KBM-7 (cell line): ENCODE data around the gene PPM1G.

ENCODE experiments used
- DNase-seq: peaks from one replicate; pipeline ENCODE4 v3.0.0-alpha.2; 2015
- in situ Hi-C: fragments of 300-500 bp; cut with MboI; formaldehyde crosslinking; loops from 2 replicates; pipeline ENCODE4 v1.14.3; 2020; ENCODE audit warnings: low sequenced_read_pairs, low pct_unique_long_range_greater_than_20kb, mixed read lengths

The PPM1G gene

DNA sequence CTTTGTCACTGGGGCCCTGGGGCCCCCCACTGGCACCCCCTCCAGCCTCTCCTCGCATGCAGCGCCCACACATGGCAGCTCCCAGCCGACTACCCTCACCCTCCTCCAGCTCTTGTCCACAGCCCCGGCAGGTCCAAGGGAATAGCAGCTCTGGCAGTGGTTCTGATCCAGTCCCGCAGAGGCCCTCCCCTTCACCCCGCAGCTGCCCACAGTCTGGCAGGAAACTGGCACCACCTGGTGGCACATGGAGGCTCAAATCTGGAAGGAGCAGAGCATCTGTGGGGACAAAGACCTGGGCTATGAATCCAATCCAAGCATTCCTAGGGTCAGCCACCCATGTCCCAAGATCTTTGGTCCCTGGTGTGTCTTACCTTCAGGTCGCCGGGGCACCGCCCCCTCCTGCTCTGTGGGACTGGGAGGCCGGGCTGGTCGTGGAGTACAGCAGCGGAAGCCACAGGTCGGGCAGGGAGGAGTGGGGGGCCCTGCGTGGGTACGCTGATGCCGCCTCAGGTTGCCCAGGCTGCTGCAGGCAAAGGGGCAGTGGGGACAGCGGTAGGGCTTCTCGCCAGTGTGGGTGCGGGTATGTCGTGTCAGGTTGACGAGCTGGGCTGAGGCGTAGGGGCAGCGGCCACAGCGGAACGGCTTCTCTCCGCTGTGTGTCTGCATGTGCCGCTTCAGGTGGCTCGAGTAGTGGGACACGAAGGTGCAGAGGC is 31.1 kb downstream of the PPM1G start:
- in situ Hi-C loops, result no loop called here

DNA sequence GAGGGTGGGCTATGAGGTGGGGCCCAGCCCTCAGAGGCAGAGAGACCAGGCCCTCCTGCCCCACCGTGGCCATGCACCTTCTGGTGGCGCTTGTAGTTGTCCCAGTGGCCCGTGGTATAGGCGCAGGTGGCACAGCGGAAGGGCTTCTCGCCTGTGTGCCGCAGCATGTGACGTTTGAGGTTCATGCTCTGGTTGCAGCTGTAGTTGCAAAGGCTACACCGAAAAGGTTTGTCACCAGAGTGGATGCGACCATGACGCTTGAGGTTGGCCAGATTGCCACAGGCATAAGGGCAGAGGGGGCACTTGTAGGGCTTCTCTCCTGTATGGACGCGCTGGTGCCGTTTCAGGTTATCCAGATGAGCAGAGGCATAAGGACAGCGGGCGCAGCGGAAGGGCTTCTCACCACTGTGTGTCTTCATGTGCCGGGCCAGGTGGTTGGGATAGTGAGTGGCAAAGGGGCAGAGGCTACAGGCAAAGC is 31.7 kb downstream of the PPM1G start:
- in situ Hi-C loops, result no loop called here
- no peak for DNase-seq

More for the DNA sequence above, 31.1 kb downstream of the PPM1G start:
- DNase-seq, result no peak

GRCh38 chr2:27376866-27377617 is 32.3 kb downstream of the PPM1G start:
- in situ Hi-C loops, result no loop called here
- no peak for DNase-seq

GRCh38 chr2:27376151-27376865 is 33.1 kb downstream of the PPM1G start:
- in situ Hi-C loops, result no loop called here
- no peak for DNase-seq

DNA sequence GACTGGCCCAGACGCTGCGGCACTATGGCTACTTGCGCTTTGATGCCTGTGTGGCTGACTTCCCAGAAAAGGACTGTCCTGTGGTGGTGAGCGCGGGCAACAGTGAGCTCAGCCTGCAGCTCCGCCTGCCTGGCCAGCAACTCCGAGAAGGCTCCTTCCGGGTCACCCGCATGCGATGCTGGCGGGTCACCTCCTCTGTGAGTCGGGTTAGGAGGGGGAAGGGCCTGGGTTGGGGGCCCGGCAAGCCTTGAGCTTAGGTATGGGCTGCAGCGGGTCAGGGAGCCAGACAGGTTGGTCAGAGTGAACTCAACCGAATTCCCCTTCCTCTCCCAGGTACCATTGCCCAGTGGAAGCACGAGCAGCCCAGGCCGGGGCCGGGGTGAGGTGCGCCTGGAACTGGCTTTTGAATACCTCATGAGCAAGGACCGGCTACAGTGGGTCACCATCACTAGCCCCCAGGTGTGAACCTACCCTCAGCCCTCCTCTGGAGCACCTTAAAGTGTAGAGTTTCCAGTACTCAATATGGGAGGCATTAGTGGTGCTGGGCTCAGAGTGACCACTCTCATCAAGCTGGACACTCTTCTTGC is 33.8 kb downstream of the PPM1G start:
- in situ Hi-C loops, result no loop called here
- DNase-seq, result no peak

DNA sequence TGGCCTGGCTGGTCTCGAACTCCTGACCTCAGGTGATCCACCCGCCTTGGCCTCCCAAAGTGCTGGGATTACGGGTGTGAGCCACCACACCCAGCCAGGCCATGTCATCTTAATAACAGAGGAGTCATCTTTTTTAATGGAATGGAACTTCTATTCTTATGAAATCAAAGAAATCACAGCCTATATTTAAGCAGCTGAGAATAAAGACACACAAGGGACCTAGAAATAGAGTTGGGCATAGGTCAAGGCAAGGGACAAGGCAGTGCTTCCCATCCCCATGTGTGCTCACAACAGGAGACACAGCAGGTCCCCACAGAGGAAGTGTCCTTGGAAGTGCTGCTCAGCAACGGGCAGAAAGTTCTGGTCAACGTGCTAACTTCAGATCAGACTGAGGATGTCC is 35.8 kb downstream of the PPM1G start:
- in situ Hi-C loops, result no loop called here
- DNase-seq, result no peak

DNA sequence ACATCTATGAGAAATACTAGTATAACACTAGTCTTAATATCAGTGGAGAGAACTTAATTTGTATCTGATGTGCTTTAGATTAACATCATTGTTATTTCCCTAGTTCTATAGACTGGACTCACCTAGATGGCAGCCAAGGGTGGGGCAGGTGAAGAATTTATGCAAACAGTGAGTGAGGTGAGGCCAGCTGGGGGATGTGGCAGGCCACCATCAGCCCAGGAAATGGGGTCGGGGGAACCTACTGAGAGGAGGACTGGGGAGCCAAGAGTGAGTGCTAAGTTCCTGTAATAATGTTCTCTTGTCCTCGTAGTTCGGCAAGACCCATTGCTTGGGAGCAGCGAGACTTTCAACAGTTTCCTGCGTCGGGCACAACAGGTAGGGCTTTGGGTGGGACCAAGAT is 36.5 kb downstream of the PPM1G start:
- in situ Hi-C loops, result no loop called here
- DNase-seq, result no peak

DNA sequence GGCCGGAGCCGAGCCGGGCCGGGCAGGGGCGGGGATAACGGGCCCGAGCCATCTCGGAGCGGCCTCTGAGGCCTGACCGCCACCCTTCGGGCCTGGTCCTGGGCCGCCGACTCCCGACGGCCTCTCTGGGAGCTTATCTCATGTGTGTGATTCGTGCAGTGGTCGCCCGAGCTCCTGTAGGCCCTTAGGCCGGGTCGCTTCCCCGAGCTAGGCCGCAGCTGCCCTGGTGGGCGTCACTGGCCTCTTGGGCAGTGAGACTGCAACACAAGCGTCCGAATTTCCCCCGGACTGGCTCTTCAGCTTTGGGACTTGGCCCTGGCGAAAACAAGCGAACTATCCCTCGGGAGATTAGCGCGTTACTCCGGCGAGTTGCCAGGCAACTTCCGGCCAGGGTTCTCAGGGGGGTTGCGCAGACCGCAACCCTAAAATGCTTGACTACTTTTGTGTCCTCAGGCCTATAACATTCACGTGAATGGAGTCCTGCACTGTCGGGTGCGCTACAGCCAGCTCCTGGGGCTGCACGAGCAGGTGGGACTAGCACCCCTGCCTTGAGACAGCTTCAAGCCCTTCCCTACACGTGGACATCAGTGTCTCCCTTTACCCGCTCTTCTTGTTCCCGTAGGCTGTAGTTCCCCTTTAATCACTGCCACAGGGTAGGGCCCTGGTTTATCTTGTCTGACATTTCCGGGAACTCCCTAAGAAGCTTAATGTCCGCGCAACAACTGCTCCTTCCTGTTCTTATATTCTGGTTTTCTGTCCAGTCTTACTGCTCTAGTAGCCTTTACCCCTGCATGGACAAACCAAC is 38.4 kb downstream of the PPM1G start:
- in situ Hi-C loops, result no loop called here

GRCh38 chr2:27370026-27370815 is 39.2 kb downstream of the PPM1G start, which contains the start of the genes EIF2B4 and SNX17:
EIF2B4 (minus strand) TSS chr2:27370338; CDS start chr2:27370314, 24 bp downstream.
SNX17 (plus strand) TSS chr2:27370616; CDS start chr2:27370744, 128 bp downstream.
- peak; percentile 99 for DNase-seq
- in situ Hi-C loops, result no loop called here

More for the DNA sequence above, 38.4 kb downstream of the PPM1G start:
- peak; percentile 85 for DNase-seq

DNA sequence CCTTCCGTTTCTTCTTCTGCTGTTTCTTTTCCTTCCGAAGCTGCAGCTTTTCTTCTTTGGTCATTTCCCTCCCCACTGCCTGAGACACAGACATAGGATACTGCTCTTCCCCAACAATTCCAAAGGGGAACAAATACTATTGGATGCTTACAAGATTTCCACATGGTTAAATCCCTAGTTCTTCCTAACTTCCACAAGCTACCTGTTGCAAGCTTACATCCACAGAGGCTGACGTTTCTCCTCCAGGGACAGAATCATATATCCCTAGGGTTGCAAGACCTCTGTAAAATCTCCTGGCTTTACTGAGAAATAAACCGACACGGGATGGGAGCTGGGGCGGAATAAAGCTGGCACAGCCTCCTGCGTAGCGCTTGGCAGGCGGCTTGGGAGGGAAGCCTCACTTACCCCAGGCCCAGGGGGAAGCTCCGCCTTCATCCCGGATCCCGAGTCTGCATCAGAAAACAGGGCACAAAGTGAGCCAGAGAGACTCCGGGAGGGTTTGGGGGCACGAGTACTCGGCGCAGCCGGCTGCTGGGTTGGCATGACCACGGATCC is 39.8 kb downstream of the PPM1G start:
- no peak for DNase-seq
- in situ Hi-C loops, result no loop called here

DNA sequence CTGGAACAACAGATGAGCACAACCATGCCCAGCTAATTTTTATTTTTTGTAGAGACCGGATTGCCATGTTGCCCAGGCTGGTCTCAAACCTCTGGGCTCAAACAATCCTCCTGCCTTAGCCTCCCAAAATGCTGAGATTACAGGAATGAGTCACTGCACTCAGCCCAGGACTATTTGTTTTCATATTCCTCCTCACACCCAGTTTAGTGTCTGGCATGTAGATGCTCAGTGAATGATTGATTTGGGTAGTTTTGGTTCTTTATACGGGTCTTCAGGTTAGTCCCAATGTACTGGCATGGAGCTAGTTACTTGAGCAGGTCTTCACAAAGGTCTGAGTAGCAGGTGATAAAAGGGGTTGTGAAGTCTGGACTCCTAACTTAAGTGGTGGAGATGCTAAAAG is 45.5 kb downstream of the PPM1G start:
- no peak for DNase-seq
- in situ Hi-C loops, result no loop called here

DNA sequence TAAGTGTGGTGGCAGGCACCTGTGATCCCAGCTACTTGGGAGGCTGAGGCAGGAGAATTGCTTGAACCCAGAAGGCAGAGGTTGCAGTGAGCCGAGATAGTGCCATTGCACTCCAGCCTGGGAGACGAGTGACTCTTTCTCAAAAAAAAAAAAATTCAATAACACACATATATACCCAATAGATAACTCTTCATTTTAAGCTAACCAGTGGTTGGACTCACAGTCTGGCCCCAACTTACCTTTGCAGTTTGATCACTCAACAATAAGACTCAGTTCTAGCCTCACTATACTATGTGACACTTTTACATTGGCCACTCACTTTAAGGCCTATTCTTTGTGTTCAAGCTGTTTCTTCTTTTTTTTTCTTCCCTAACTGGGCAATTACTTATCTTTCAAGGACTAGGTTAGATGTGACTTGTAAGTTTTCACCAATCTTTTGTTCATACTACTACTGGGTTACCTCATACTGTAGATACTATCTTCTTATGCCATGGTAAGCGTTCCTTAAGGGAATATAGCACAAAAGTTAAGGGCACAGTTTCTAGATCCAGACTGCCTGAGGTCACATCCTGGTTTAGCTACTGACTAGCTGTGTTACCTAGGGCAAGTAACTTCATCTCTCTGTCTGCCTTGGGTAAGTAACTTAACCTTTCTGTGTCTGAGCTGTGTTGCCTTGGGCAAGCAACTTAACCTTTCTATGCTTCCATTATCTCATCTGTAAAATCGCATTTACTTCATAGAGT is 46.5 kb downstream of the PPM1G start:
- DNase-seq, result no peak
- in situ Hi-C loops, result no loop called here

GRCh38 chr2:27356382-27357181 is 52.8 kb downstream of the PPM1G start, which contains the start of gene GTF3C2:
GTF3C2 (minus strand) TSS chr2:27356764; CDS start chr2:27343554, 13,210 bp downstream.
- in situ Hi-C loops, result no loop called here
- peak; percentile 99 for DNase-seq

GRCh38 chr2:27356056-27356381 is 53.4 kb downstream of the PPM1G start:
- DNase-seq, result no peak
- in situ Hi-C loops, result no loop called here

GRCh38 chr2:27354597-27354927 is 54.8 kb downstream of the PPM1G start:
- in situ Hi-C loops, result no loop called here
- no peak for DNase-seq
